CD4-positive, alpha-beta T cell (primary cell): ENCODE measurements around the gene SCG3. TPM values are rescaled to one million over a fixed set of nuclear protein-coding genes. Genes with fewer than 3 reads are reported as not detected.

Source experiments
- ATAC-seq: fragments of 200-7000 bp; cut with Tn5 transposase; one replicate; pipeline ENCODE4 v1.10.0; 2022; ENCODE audit warnings: mild to moderate bottlenecking; ENCODE audit not compliant: poor library complexity
- CTCF ChIA-PET: fragments of 350-600 bp; sonication (Branson Sonifier 250); formaldehyde crosslinking; loops from one replicate; lab custom pipeline; 2021; ENCODE audit warnings: antibody characterized with exemption, inconsistent platforms; lab: Charles Lee
- POLR2A ChIA-PET: fragments of 350-600 bp; sonication (Branson Sonifier 250); formaldehyde crosslinking; loops from one replicate; lab custom pipeline; 2021; ENCODE audit warnings: antibody characterized with exemption, inconsistent platforms; lab: Charles Lee
- DNase-seq, 14 experiments: peaks; one replicate each; pipeline ENCODE4 v3.0.0-alpha.2; 2013 to 2020; ENCODE audit warnings: mixed read lengths in 2 of 14
- H3K27ac ChIP-seq, 2 donors: one replicate each; pipeline versions ENCODE4 v1.5.1 to v1.7.0; 2013; ENCODE audit warnings: low read length in 2 of 2, low read depth in 1 of 2, mild to moderate bottlenecking in 1 of 2
- H3K27me3 ChIP-seq, 2 experiments: 1 replicate in 1 of 2; 2 replicates in 1 of 2; pipeline versions ENCODE4 v1.6.1 to v1.7.0; 2013; ENCODE audit warnings: low read length in 2 of 2, control low read depth in 1 of 2, mild to moderate bottlenecking in 1 of 2, moderate library complexity in 1 of 2; ENCODE audit not compliant: insufficient read depth in 2 of 2, control insufficient read depth in 1 of 2
- H3K36me3 ChIP-seq: one replicate; pipeline ENCODE4 v1.6.1; 2013; ENCODE audit warnings: low read length, control low read depth; ENCODE audit not compliant: insufficient read depth
- H3K4me1 ChIP-seq: one replicate; pipeline ENCODE4 v1.6.1; 2013; ENCODE audit warnings: low read length, control low read depth; ENCODE audit not compliant: insufficient read depth
- H3K4me3 ChIP-seq: one replicate; pipeline ENCODE4 v1.5.1; 2013; ENCODE audit warnings: mild to moderate bottlenecking, low read length, moderate library complexity
- H3K9me3 ChIP-seq, 2 experiments: 1 replicate in 1 of 2; 2 replicates in 1 of 2; pipeline versions ENCODE4 v1.6.1 to v1.7.0; 2013; ENCODE audit warnings: low read length in 2 of 2, mild to moderate bottlenecking in 2 of 2, control low read depth in 1 of 2, moderate library complexity in 1 of 2; ENCODE audit not compliant: control insufficient read depth in 1 of 2, insufficient read depth in 1 of 2
- H3K27ac Mint-ChIP-seq: one replicate; pipeline ENCODE4 v1.8.0; 2020; ENCODE audit warnings: mixed read lengths
- H3K27me3 Mint-ChIP-seq: one replicate; pipeline ENCODE4 v1.8.0; 2021; ENCODE audit warnings: mixed read lengths
- H3K36me3 Mint-ChIP-seq: one replicate; pipeline ENCODE4 v1.8.0; 2021; ENCODE audit warnings: low read depth, mixed read lengths
- H3K4me1 Mint-ChIP-seq: one replicate; pipeline ENCODE4 v1.8.0; 2021; ENCODE audit warnings: low read depth, mixed read lengths
- H3K4me3 Mint-ChIP-seq: one replicate; pipeline ENCODE4 v1.8.0; 2020; ENCODE audit warnings: mild to moderate bottlenecking, mixed read lengths
- H3K9me3 Mint-ChIP-seq: one replicate; pipeline ENCODE4 v1.8.0; 2020; ENCODE audit warnings: mixed read lengths
- intact Hi-C, 2 experiments: fragments of 100-400 bp; cut with DNase I in 1 of 2; cut with micrococcal nuclease in 1 of 2; formaldehyde crosslinking; loops; one replicate each; pipeline versions ENCODE4 v1.15.1 to v1.9.0; 2023 to 2025; cut with DNase I, micrococcal nuclease
- total RNA-seq, 174 experiments: library from RNA in 2 of 174; stranded (reverse) in 2 of 174; gene quantifications; one replicate each; pipeline ENCODE4 v1.2.3 and lab custom pipeline; 2021 to 2026
- TF ChIP-seq, protein P1 (sequence below): fragments of 200-600 bp; IDR thresholded peaks from one replicate; pipeline ENCODE4 v1.8.0; 2022; ENCODE audit warnings: antibody characterized with exemption, mild to moderate bottlenecking

Gene SCG3
- total RNA-seq, 2 experiments from 2014 or later = not detected

DNA sequence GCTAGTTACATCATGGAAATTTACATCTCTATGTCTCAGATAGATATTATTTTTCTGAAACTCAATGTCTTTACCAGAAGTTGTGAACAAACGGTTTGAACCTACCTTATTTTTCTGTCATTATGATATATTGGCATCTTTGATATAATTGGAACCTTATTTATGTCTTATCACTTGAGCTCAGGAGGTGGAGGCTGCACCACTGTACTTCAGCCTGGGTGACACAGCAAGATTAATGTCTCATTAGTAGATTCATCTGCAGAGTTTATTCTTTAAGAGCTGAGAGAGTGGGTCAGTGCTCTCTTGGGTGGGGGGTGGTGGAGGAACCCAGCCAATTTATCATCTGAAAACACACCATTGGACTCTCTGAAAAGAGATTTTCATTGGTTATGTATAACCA, 21.4 kb downstream of the SCG3 start:
- no peaks in the 10 kb centered on the region for H3K4me1 Mint-ChIP-seq
- ATAC-seq (no peak), DNase-seq (no peak)
- H3K36me3 Mint-ChIP-seq = no peaks in the 10 kb centered on the region
- Histone ChIP-seq H3K4me1 (no peaks in the 10 kb centered on the region), H3K36me3 (no peaks in the 10 kb centered on the region), H3K27me3 (peaks cover 0 to 10% of the 10 kb centered on the region in 2 experiments), H3K9me3 (no peaks in the 10 kb centered on the region), H3K27ac (no peak overlapping the region), H3K4me3 (no peak overlapping the region)
- no peak overlapping the region for H3K27ac Mint-ChIP-seq
- intact Hi-C loops = no loop called here
- TF ChIP-seq, protein P1, sequence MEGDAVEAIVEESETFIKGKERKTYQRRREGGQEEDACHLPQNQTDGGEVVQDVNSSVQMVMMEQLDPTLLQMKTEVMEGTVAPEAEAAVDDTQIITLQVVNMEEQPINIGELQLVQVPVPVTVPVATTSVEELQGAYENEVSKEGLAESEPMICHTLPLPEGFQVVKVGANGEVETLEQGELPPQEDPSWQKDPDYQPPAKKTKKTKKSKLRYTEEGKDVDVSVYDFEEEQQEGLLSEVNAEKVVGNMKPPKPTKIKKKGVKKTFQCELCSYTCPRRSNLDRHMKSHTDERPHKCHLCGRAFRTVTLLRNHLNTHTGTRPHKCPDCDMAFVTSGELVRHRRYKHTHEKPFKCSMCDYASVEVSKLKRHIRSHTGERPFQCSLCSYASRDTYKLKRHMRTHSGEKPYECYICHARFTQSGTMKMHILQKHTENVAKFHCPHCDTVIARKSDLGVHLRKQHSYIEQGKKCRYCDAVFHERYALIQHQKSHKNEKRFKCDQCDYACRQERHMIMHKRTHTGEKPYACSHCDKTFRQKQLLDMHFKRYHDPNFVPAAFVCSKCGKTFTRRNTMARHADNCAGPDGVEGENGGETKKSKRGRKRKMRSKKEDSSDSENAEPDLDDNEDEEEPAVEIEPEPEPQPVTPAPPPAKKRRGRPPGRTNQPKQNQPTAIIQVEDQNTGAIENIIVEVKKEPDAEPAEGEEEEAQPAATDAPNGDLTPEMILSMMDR = no peak
- H3K27me3 Mint-ChIP-seq = peaks cover 21% of the 10 kb centered on the region
- no peak overlapping the region for H3K4me3 Mint-ChIP-seq
- H3K9me3 Mint-ChIP-seq = no peaks in the 10 kb centered on the region
- POLR2A ChIA-PET = no interaction called here
- CTCF ChIA-PET = interaction anchor here (1.2 to 1.6 kb wide), 2 partner anchors 17 to 53 kb away, joined by 3 read pairs; no protein-coding TSS in a partner anchor

GRCh38 chr15:51706291-51706690, 25.0 kb downstream of the SCG3 start:
- no peak overlapping the region for H3K27ac Mint-ChIP-seq
- no peaks in the 10 kb centered on the region for H3K36me3 Mint-ChIP-seq
- intact Hi-C loops = no loop called here
- Histone ChIP-seq H3K27me3 (no peaks in the 10 kb centered on the region), H3K27ac (no peak overlapping the region), H3K4me1 (no peaks in the 10 kb centered on the region), H3K36me3 (no peaks in the 10 kb centered on the region), H3K9me3 (no peaks in the 10 kb centered on the region), H3K4me3 (no peak overlapping the region)
- CTCF ChIA-PET = no interaction called here
- peaks cover 7% of the 10 kb centered on the region for H3K27me3 Mint-ChIP-seq
- no peak for ATAC-seq
- TF ChIP-seq, protein P1 = no peak
- no peak overlapping the region for H3K4me3 Mint-ChIP-seq
- POLR2A ChIA-PET = interaction anchor here (1.0 kb wide), 1 partner anchor 30 kb away, joined by 4 read pairs; no protein-coding TSS in a partner anchor
- no peaks in the 10 kb centered on the region for H3K4me1 Mint-ChIP-seq
- no peak for DNase-seq
- H3K9me3 Mint-ChIP-seq = no peaks in the 10 kb centered on the region

DNA sequence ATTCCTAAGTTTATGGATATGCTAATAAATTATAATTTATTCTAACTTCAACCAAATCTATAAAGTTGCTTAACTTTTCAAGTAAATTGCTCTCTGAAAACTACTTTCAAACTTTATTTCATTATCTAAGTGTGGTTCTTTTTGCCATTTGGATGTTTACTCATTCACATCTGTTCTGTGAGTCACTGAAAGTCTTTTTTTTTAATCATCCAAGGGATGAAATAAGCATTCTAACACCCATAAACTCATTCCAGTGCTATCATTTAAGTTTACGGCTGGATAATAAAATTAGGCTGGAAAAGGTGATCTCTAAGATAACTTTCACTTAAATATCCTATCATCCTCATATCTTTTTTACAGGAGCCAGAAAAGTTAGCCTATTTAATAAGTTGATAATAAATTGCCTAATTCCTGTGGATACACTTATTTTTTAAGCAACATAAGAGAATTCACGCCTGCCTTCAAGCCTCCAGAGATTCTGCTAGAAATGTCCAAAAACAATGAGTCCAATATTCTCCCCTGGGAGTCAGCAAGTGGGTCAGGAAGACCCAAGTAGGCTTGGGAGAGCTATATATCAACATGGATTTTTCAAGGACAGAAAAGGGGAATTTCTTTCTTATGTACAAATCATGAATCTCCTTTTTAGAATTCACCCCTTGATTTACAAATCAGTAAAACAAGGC, 25.8 kb downstream of the SCG3 start:
- Mint-ChIP-seq H3K4me3 (no peak overlapping the region), H3K36me3 (no peaks in the 10 kb centered on the region), H3K9me3 (no peaks in the 10 kb centered on the region), H3K27ac (no peak overlapping the region), H3K4me1 (no peaks in the 10 kb centered on the region), H3K27me3 (peaks cover 7% of the 10 kb centered on the region)
- ATAC-seq = no peak
- ChIA-PET CTCF (interaction anchor here (1.0 kb wide), 1 partner anchor 11 kb away, joined by 3 read pairs; no protein-coding TSS in a partner anchor), POLR2A (interaction anchor here (1.0 kb wide), 1 partner anchor 29 kb away, joined by 4 read pairs; no protein-coding TSS in a partner anchor)
- no peak overlapping the region for H3K27ac ChIP-seq
- no peaks in the 10 kb centered on the region for H3K9me3 ChIP-seq
- H3K36me3 ChIP-seq = no peaks in the 10 kb centered on the region
- DNase-seq = no peak
- H3K4me3 ChIP-seq = no peak overlapping the region
- H3K4me1 ChIP-seq = no peaks in the 10 kb centered on the region
- TF ChIP-seq, protein P1 = no peak
- intact Hi-C loops = no loop called here
- H3K27me3 ChIP-seq = no peaks in the 10 kb centered on the region
